Thymus (tissue), 11 donors: ENCODE results near the gene DHRS2. TPM values are rescaled to one million over a fixed set of nuclear protein-coding genes. Genes with fewer than 3 reads are reported as not detected.

Experiments
- DNase-seq, 9 donors: peaks; one replicate each; pipeline ENCODE4 v3.0.0-alpha.2; 2013; ENCODE audit warnings: low spot score in 9 of 9, low read depth in 6 of 9, missing footprints in 1 of 9
- H3K27ac ChIP-seq, 2 donors: one replicate each; pipeline ENCODE4 v1.5.1; 2013; ENCODE audit warnings: control low read depth in 1 of 2, low read depth in 1 of 2, low read length in 1 of 2, mild to moderate bottlenecking in 1 of 2, moderate library complexity in 1 of 2
- H3K27me3 ChIP-seq, 2 donors: one replicate each; pipeline ENCODE4 v1.5.1; 2013; ENCODE audit warnings: low read length in 1 of 2; ENCODE audit not compliant: control insufficient read depth in 2 of 2, insufficient read depth in 1 of 2
- H3K36me3 ChIP-seq, 2 donors: one replicate each; pipeline ENCODE4 v1.5.1; 2013; ENCODE audit warnings: low read length in 1 of 2, mild to moderate bottlenecking in 1 of 2, moderate library complexity in 1 of 2; ENCODE audit not compliant: control insufficient read depth in 2 of 2, insufficient read depth in 2 of 2
- H3K4me1 ChIP-seq, 2 donors: one replicate each; pipeline ENCODE4 v1.5.1; 2013; ENCODE audit warnings: low read length in 2 of 2; ENCODE audit not compliant: control insufficient read depth in 2 of 2, insufficient read depth in 2 of 2
- H3K4me3 ChIP-seq, 2 donors: one replicate each; pipeline ENCODE4 v1.5.1; 2013; ENCODE audit warnings: low read length in 2 of 2, control low read depth in 1 of 2, mild to moderate bottlenecking in 1 of 2
- H3K9me3 ChIP-seq, 2 donors: one replicate each; pipeline ENCODE4 v1.5.1; 2013; ENCODE audit warnings: low read length in 1 of 2, mild to moderate bottlenecking in 1 of 2; ENCODE audit not compliant: control insufficient read depth in 2 of 2, insufficient read depth in 1 of 2
- WGBS: extraction: QIAGEN DNeasy Blood & Tissue Kit; methylation state at CpG from one replicate; pipeline ENCODE4 v1.1.7; 2013; 5-methylcytosine and 5-hydroxymethylcytosine counted together
- polyA plus RNA-seq: library from polyadenylated mRNA; stranded (reverse); fragments of 200-250 nt; gene quantifications from one replicate; pipeline ENCODE4 v1.2.3, GENCODE V29; 2013
- total RNA-seq: library from RNA; stranded (reverse); fragments of 120-200 nt; gene quantifications from one replicate; pipeline ENCODE4 v1.2.4, GENCODE V29; 2013
- donor health status: healthy.

DHRS2 gene
- total and polyA plus RNA-seq, 2 donors, result 0.28 to 2.1 TPM

GRCh38 chr14:23620177-23620702 lies 15.9 kb upstream of the DHRS2 start:
- no peaks in the 10 kb centered on the region for H3K36me3 ChIP-seq
- H3K4me3 ChIP-seq, result no peak overlapping the region
- H3K27ac ChIP-seq, result no peak overlapping the region
- peaks cover 2 to 4% of the 10 kb centered on the region in 2 donors for H3K9me3 ChIP-seq
- H3K27me3 ChIP-seq, result no peaks in the 10 kb centered on the region
- WGBS, result 89% methylated on average over 3 of the region's 3 CpGs
- H3K4me1 ChIP-seq, result no peaks in the 10 kb centered on the region
- DNase-seq, result no peak

- no peaks in the 10 kb centered on the region for H3K4me1 ChIP-seq
- H3K36me3 ChIP-seq, result no peaks in the 10 kb centered on the region
- H3K4me3 ChIP-seq, result no peak overlapping the region
- no peak overlapping the region for H3K27ac ChIP-seq
- WGBS, result 86% methylated on average over 6 of the region's 6 CpGs
- no peaks in the 10 kb centered on the region for H3K27me3 ChIP-seq
- H3K9me3 ChIP-seq, result peaks cover 2 to 4% of the 10 kb centered on the region in 2 donors
- no peak for DNase-seq
Measured at GRCh38 chr14:23621204-23621931, 14.8 kb upstream of the DHRS2 start.

- Histone ChIP-seq H3K9me3 (peaks cover 2 to 4% of the 10 kb centered on the region in 2 donors), H3K27me3 (no peaks in the 10 kb centered on the region), H3K4me1 (no peaks in the 10 kb centered on the region), H3K4me3 (no peak overlapping the region), H3K27ac (no peak overlapping the region), H3K36me3 (no peaks in the 10 kb centered on the region)
- WGBS, result 94% methylated on average over 4 of the region's 4 CpGs
- DNase-seq, result no peak
Measured at GRCh38 chr14:23621932-23622730, 14.0 kb upstream of the DHRS2 start.

DNA sequence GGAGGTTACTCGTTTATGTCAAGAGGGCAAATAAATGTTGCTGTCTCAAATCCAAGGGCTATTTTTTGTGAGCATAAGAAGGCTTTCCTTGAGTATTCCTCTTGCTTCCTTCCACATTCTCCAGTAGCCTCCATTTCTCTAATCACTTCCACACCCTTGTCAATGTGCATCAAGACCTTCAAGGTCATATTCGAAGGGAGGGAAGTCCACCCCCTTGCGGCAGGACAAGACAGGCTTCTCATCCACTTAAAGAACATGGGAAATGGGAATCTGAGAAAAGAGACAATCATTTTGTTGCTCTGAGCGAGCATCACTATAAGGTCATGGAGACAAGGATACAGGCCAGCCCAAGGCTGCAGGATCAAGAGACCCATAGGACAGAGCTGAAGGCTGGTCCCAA lies 13.2 kb upstream of the DHRS2 start:
- no peak overlapping the region for H3K27ac ChIP-seq
- H3K36me3 ChIP-seq, result no peaks in the 10 kb centered on the region
- WGBS, result 98% methylated on average over 4 of the region's 4 CpGs
- no peak overlapping the region for H3K4me3 ChIP-seq
- H3K27me3 ChIP-seq, result no peaks in the 10 kb centered on the region
- no peaks in the 10 kb centered on the region for H3K4me1 ChIP-seq
- H3K9me3 ChIP-seq, result peaks cover 2 to 4% of the 10 kb centered on the region in 2 donors
- no peak for DNase-seq

GRCh38 chr14:23623962-23624361 lies 12.2 kb upstream of the DHRS2 start:
- H3K4me1 ChIP-seq, result no peaks in the 10 kb centered on the region

GRCh38 chr14:23624830-23625404 lies 11.2 kb upstream of the DHRS2 start:
- Histone ChIP-seq H3K27me3 (peaks cover 0 to 2% of the 10 kb centered on the region in 2 donors), H3K4me3 (no peak overlapping the region), H3K36me3 (no peaks in the 10 kb centered on the region), H3K9me3 (peaks cover 2 to 4% of the 10 kb centered on the region in 2 donors), H3K27ac (no peak overlapping the region), H3K4me1 (no peaks in the 10 kb centered on the region)
- 96% methylated on average over 3 of the region's 3 CpGs for WGBS
- DNase-seq, result no peak

More at GRCh38 chr14:23623962-23624361, 12.2 kb upstream of the DHRS2 start:
- Histone ChIP-seq H3K4me3 (no peak overlapping the region), H3K27me3 (no peaks in the 10 kb centered on the region), H3K9me3 (peaks cover 2 to 4% of the 10 kb centered on the region in 2 donors), H3K27ac (no peak overlapping the region), H3K36me3 (no peaks in the 10 kb centered on the region)
- DNase-seq, result no peak

DNA sequence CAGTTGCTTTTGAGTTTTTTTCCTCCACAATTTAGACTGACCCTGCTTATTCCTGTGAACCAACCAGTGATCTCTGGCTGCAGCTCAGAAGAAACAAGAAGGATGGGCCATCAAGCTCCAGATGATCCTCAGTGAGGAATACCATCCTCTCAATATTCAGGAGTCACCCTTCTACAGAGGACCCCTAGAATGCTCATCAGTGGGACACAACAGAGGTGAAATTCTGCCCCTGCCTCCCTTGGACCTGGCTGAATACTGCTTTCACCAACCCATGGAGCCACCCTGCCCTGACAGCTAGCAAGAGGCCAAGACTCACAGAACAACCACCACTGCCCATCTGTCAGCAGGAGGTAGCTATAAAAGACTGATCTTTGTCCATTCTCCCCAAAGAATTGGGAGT lies 9.2 kb upstream of the DHRS2 start:
- H3K36me3 ChIP-seq, result no peaks in the 10 kb centered on the region
- H3K27me3 ChIP-seq, result peaks cover 0 to 2% of the 10 kb centered on the region in 2 donors
- no peak for DNase-seq
- H3K4me3 ChIP-seq, result no peak overlapping the region
- H3K4me1 ChIP-seq, result peaks cover 0 to 4% of the 10 kb centered on the region in 2 donors
- H3K9me3 ChIP-seq, result peaks cover 2 to 4% of the 10 kb centered on the region in 2 donors
- H3K27ac ChIP-seq, result no peak overlapping the region

DNA sequence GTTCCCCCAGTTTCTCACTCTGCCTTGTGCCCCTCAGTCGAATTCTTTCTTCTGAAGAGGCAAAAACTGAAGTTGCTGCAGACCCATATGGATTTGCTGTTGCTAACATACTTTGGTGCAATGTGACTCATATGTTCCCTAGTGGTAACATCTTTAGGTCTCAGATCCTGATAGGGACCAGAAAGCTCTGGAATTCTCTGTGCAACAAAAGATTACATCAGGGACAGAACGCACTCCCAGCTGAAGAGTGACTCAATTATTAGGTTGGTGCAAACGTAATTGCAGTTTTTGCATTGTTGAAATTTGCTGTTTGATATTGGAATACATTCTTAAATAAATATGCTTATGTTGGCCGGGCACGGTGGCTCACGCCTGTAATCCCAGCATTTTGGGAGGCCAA lies 8.2 kb upstream of the DHRS2 start:
- Histone ChIP-seq H3K36me3 (no peaks in the 10 kb centered on the region), H3K27me3 (peaks cover 0 to 2% of the 10 kb centered on the region in 2 donors), H3K9me3 (peaks cover 2 to 4% of the 10 kb centered on the region in 2 donors), H3K4me1 (peaks cover 0 to 4% of the 10 kb centered on the region in 2 donors), H3K27ac (no peak overlapping the region), H3K4me3 (no peak overlapping the region)
- no peak for DNase-seq
- 96% methylated on average over 6 of the region's 6 CpGs for WGBS

DNA sequence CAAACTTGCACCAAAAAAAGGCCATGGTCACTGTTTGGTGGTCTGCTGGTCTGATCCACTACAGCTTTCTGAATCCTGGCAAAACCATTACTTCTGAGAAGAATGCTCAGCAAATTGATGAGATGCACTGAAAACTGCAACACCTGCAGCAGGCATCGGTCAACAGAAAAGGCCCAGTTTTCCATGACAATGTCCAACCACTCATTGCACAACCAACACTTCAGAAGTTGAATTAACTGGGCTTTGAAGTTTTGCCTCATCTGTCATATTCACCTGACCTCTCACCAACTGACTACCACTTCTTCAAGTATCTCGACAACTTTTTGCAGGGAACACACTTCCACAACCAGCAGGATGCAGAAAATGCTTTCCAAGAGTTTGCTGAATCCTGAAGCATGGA lies 7.0 kb upstream of the DHRS2 start:
- Histone ChIP-seq H3K4me1 (peaks cover 0 to 4% of the 10 kb centered on the region in 2 donors), H3K9me3 (no peaks in the 10 kb centered on the region), H3K27me3 (peaks cover 0 to 2% of the 10 kb centered on the region in 2 donors), H3K36me3 (no peaks in the 10 kb centered on the region), H3K27ac (no peak overlapping the region), H3K4me3 (no peak overlapping the region)
- DNase-seq, result no peak
- 66% methylated on average over 2 of the region's 2 CpGs for WGBS
